IPS-15b (cell line): Measurements from ENCODE around the gene SMIM15.
"Not testable (repeated sequence)": the region's sequence is repeated elsewhere in the genome, so short reads cannot be mapped to it uniquely, and the experiment has no call there.

Source experiments
- H3K27me3 ChIP-seq: one replicate; pipeline ENCODE4 v1.6.1; 2013; ENCODE audit warnings: low read length; ENCODE audit not compliant: control insufficient read depth, insufficient read depth
- H3K36me3 ChIP-seq: one replicate; pipeline ENCODE4 v1.6.1; 2013; ENCODE audit warnings: low read length; ENCODE audit not compliant: control insufficient read depth, insufficient read depth
- H3K4me1 ChIP-seq: one replicate; pipeline ENCODE4 v1.6.1; 2013; ENCODE audit warnings: mild to moderate bottlenecking, low read length; ENCODE audit not compliant: control insufficient read depth, insufficient read depth
- H3K4me3 ChIP-seq: one replicate; pipeline ENCODE4 v1.5.1; 2013; ENCODE audit warnings: low read depth, low read length
- H3K9ac ChIP-seq: one replicate; pipeline ENCODE4 v1.6.1; 2013; ENCODE audit warnings: low read depth, mild to moderate bottlenecking, low read length
- H3K9me3 ChIP-seq: one replicate; pipeline ENCODE4 v1.6.1; 2013; ENCODE audit warnings: mild to moderate bottlenecking, low read length; ENCODE audit not compliant: control insufficient read depth, insufficient read depth

The SMIM15 gene, protein sequence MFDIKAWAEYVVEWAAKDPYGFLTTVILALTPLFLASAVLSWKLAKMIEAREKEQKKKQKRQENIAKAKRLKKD

DNA sequence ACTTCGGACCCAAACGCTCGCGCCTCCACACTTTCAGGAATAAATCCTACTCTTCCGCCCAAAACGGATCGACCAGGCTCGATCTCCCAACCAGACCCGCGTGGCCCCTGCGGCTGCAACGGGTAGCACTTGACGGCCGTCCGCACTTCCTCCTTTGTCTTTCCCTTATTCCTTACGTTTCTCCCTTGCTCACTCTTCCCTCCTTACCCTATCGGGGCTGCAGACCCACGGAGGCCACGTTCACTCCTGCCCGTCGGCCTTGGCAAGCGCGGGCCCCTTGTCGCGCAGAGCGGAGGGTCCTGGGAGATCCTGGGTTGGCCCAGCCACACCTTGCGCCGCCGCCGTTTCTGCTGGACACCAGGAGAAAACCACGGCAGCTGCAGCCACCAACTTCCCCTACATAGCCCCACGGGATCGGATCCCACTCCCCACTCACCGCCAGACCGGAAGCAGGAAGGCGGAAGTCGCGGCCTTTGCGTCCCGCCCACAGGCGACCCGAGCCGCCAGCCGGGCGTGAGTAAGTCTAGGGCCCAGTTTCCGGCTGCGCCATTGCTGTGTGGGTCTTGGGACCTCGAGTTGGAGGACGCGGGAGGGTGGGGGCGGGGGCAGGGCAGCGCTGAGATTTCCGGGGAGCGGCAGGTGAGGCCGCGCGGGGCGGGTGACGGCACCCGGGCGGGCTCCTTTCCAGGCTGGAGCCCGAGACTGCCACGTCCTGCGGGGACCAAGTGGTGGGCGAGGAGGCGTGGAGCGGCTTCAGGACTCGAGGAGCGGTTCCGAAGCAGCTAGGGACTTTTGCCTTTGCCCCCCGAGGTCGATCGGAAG lies at the start of gene SMIM15:
Gene SMIM15, minus strand, starts transcription at position 459 of the 822 bp plus-strand sequence. CDS start 2,297 bp downstream, outside the sequence.
- H3K9ac ChIP-seq: peak within 1 kb of the TSS; percentile 98
- peak within 1 kb of the TSS; percentile 86 for H3K4me3 ChIP-seq
- no peaks in the 10 kb centered on the region for H3K27me3 ChIP-seq
- H3K36me3 ChIP-seq: peaks cover 8% of the 10 kb centered on the region
- H3K4me1 ChIP-seq: peaks cover 14% of the 10 kb centered on the region
- no peaks in the 10 kb centered on the region for H3K9me3 ChIP-seq

DNA sequence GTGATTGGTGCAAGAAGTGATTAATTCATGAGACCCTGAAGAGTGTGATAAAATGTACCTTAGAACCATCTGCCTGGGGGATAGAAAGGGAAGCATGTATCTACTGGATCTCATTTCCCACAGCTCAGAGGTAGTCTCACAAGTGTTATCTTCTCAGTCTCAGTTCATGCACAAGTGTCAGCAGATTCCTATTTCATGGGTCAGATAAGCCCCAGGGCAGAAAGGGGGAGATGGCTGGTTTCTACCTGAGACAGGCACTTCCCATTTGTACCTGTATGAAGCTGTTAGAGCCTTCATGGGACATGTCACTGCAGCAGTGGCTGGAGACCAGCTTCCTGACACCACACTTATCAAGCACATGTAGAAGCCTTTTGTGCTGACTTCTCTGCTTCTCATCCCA lies 45.6 kb upstream of the SMIM15 start:
- Histone ChIP-seq H3K9ac (no peak overlapping the region), H3K9me3 (peaks cover 11% of the 10 kb centered on the region), H3K36me3 (no peaks in the 10 kb centered on the region), H3K4me3 (no peak overlapping the region), H3K4me1 (no peaks in the 10 kb centered on the region), H3K27me3 (no peaks in the 10 kb centered on the region)

DNA sequence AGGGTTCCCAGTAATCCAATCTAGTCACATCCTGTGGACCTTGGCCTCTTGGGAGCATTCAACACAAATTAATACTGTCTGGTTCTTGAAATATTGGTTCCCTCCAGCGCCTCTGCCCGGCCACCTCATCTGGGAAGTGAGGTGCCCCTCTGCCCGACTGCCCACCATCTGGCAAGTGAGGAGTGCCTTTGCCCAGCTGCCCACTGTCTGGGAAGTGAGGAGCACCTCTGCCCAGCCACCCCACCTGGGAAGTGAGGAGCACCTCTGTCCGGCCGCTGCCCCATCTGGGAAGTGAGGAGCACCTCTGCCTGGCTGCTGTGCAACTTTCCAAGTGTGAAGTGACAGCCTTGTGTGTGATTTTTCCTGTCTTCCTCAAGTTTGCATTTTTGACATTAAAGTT lies 42.7 kb upstream of the SMIM15 start:
- Histone ChIP-seq H3K9ac (no peak overlapping the region), H3K27me3 (no peaks in the 10 kb centered on the region), H3K9me3 (peaks cover 11% of the 10 kb centered on the region), H3K4me1 (peaks cover 6% of the 10 kb centered on the region), H3K4me3 (no peak overlapping the region), H3K36me3 (no peaks in the 10 kb centered on the region)

DNA sequence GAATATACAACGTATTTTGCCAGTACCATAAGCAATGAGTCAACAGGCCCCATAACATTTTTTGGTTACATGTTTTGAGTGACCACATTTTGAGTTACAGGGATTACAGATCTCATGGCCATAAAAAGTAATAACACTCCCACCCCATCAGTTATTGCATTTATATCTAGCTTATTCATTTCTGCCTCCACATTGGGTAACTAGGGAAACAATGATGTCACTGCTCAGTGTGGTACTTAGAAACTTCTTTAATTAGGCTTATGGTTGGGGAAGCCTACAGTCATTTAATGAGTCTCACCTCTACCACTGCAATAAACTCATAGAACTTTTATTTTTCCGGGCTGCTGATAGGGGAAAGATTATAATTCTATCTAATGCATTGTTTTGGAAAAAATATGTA lies 39.9 kb upstream of the SMIM15 start:
- Histone ChIP-seq H3K9ac (no peak overlapping the region), H3K36me3 (no peaks in the 10 kb centered on the region), H3K9me3 (peaks cover 4% of the 10 kb centered on the region), H3K4me3 (no peak overlapping the region), H3K27me3 (no peaks in the 10 kb centered on the region), H3K4me1 (peaks cover 6% of the 10 kb centered on the region)

DNA sequence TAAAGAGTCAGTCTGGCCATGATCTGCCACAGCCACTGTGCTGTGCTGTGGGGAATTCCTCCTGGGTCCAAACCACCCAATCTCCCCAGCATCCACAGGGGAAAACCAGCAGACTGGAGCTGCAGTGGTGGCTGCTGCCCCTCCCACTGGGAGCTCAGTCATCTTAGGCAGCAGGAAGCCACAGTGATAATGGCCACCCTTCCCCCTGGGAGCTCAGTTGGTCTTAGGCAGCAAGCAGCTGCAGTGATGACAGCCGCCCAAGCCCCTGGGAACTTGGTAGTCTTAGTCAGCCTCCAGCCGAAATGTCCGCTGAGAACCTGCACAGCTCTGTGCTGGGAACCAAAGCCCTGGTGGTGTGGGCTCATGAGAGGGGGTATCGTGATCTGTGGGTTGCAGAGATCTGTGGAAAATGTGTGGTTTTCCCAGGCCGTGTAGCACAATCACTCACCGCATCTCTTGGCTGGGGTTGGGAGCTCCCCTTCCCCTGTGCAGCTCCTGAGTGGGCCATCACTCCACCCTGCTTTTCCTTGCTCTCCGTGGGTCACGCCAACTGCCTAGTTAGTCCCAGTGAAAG lies 38.4 kb upstream of the SMIM15 start:
- no peaks in the 10 kb centered on the region for H3K27me3 ChIP-seq
- peaks cover 4% of the 10 kb centered on the region for H3K9me3 ChIP-seq
- H3K9ac ChIP-seq: no peak overlapping the region
- H3K4me1 ChIP-seq: peaks cover 6% of the 10 kb centered on the region
- no peaks in the 10 kb centered on the region for H3K36me3 ChIP-seq
- H3K4me3 ChIP-seq: no peak overlapping the region

DNA sequence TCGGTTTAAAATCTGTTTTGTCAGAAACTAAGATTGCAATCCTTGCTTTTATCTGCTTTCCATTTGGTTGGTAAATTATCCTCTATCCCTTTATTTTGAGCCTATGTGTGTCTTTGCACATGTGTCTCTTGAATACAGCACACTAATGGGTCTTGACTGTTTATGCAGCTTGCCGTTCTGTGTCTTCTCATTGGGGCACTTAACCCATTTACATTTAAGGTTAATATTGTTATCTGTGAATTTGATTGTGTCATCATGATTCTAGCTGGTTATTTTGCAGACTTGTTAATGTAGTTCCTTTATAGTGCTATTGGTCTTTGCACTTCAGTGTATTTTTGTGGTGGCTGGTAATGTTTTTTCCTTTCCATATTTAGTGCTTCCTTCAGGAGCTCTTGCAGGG lies 36.3 kb upstream of the SMIM15 start:
- H3K27me3 ChIP-seq: no peaks in the 10 kb centered on the region

DNA sequence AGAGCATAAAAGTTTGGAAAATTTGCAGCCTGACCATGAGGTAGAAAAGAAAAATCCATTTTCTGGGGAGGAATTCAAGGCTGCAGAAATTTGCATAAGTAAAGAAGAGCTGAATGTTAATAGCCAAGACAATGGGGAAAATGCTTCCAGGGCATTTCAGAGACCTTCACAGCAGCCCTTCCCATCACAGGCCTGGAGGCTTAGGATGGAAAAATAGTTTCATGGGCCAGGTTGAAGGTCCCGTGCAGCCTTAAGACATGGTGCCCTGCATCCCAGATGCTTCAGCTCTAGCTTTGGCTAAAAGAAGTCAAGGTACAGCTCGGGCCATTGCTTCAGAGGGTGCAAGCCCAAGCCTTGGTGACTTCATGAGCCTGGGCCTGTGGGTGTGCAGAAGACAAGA lies 25.6 kb upstream of the SMIM15 start:
- H3K9ac ChIP-seq, H3K27me3 ChIP-seq, H3K36me3 ChIP-seq, H3K9me3 ChIP-seq, H3K4me3 ChIP-seq, H3K4me1 ChIP-seq: not testable (repeated sequence)

More for the DNA sequence above, 36.3 kb upstream of the SMIM15 start:
- Histone ChIP-seq H3K4me3 (no peak overlapping the region), H3K9ac (no peak overlapping the region), H3K4me1 (peaks cover 6% of the 10 kb centered on the region), H3K9me3 (no peaks in the 10 kb centered on the region), H3K36me3 (no peaks in the 10 kb centered on the region)

DNA sequence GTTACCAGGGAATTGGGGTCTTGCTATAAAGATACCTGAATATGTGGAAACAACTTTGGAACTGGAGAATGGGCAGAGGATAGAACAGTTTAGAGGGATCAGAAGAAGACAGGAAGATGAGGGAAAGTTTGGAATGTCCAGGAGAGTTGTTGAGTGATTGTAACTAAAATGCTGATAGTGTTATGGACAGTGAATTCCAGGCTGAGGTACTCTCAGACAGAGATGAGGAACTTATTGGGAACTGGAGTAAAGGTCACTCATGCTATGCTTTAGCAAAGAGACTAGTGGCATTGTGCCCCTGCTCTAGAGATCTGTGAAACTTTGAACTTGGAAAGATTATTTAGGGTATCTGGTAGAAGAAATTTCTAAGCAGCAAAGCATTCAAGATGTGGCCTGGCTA lies 25.1 kb upstream of the SMIM15 start:
- H3K9ac ChIP-seq, H3K9me3 ChIP-seq, H3K4me3 ChIP-seq, H3K36me3 ChIP-seq, H3K4me1 ChIP-seq, H3K27me3 ChIP-seq: not testable (repeated sequence)

DNA sequence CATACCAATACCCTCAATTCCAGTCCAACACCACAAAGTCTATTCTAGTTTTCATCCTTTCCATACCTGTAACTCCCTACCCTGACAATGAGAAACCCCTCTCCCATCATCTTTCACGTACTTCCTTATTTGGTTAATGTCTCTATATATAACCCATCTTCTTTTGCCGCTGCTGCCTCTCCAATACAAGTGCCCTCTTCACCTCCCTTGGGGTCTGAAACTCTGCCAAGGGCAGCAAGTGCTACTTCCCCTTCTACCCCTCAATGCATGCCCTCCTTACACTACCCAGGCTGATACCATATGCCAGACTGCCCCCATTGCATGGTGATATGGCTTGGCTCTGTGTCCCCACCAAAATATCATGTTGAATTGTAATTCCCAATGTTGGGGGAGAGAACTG lies 24.4 kb upstream of the SMIM15 start:
- no peaks in the 10 kb centered on the region for H3K9me3 ChIP-seq
- H3K27me3 ChIP-seq: no peaks in the 10 kb centered on the region
- H3K9ac ChIP-seq: no peak overlapping the region
- H3K4me3 ChIP-seq: no peak overlapping the region
- peaks cover 3% of the 10 kb centered on the region for H3K4me1 ChIP-seq
- H3K36me3 ChIP-seq: no peaks in the 10 kb centered on the region

DNA sequence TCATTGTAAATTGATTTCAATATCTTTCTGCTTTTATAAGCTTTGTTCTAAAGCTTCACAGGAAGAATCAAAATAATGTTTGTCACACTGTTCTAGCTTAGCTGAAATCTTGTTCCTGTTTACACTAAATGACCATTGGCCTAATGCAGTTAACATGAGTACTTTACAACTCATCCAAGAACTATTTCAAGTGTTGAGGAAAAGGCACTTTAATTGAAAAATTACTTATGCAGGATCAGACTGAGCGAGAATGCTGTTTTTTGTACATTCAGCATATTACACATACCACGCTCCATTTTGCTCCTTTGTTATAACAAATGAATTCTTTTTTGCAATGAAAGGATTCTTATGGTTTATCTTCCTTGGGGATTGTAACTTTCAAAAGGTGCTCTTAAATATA lies 22.4 kb upstream of the SMIM15 start:
- Histone ChIP-seq H3K4me3 (no peak overlapping the region), H3K9me3 (no peaks in the 10 kb centered on the region), H3K27me3 (no peaks in the 10 kb centered on the region), H3K36me3 (no peaks in the 10 kb centered on the region), H3K9ac (no peak overlapping the region), H3K4me1 (peaks cover 3% of the 10 kb centered on the region)

DNA sequence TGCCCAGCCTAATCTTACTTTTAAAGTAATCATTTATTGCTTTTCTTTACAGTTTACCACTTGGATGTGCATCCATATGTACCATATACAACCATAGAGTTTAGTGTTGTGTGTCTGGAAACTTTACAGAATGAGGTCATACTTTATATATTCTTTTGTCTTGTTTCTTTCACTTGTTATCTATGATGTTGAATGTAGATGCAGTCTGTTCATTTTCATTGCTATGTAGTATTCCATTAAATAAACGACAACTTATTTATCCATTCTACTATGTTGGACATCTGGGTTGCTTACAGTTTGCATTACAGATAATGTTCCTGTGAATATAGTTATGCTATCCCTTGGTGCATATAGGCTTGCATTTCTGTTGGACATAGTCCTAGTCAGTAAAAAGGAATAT lies 21.3 kb upstream of the SMIM15 start:
- H3K4me3 ChIP-seq: no peak overlapping the region
- H3K27me3 ChIP-seq: no peaks in the 10 kb centered on the region

DNA sequence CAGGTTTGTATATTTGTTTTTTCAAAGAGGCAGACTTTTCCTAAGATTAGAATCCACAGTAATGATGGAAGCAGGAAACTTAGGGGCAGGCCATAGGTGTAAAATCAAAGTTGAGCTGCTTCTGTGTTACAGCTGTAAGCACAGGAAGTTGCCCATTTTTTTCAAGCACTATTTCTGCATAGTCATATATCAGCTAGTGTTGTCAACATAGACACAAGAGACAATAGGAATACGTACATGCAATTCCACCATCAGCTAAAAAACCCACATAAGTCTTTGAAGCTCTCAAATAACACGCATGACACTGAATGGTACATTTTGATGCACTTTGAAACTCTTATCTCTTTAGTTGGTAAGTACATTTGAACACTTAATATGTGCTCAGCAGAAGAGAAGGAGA lies 20.2 kb upstream of the SMIM15 start:
- H3K9ac ChIP-seq: no peak overlapping the region
- no peaks in the 10 kb centered on the region for H3K4me1 ChIP-seq
- H3K4me3 ChIP-seq: no peak overlapping the region
- no peaks in the 10 kb centered on the region for H3K27me3 ChIP-seq
- no peaks in the 10 kb centered on the region for H3K36me3 ChIP-seq
- H3K9me3 ChIP-seq: no peaks in the 10 kb centered on the region

More for the DNA sequence above, 21.3 kb upstream of the SMIM15 start:
- no peaks in the 10 kb centered on the region for H3K9me3 ChIP-seq
- no peak overlapping the region for H3K9ac ChIP-seq
- H3K36me3 ChIP-seq: no peaks in the 10 kb centered on the region
- peaks cover 3% of the 10 kb centered on the region for H3K4me1 ChIP-seq
